HEK293 (cell line): Measurements from ENCODE around the gene SEC24C.

Source experiments
- CTCF ChIA-PET: fragments of 350-600 bp; formaldehyde crosslinking; extraction: SDS; loops from one replicate; lab custom pipeline; 2021; ENCODE audit warnings: antibody characterized with exemption; lab: Yijun Ruan, JAX
- POLR2A ChIA-PET: fragments of 300-600 bp; formaldehyde crosslinking; extraction: SDS; loops from one replicate; lab custom pipeline; 2020; ENCODE audit warnings: antibody characterized with exemption, inconsistent platforms; lab: Yijun Ruan, JAX
- H3K27ac ChIP-seq: fragments of 200-500 bp; sonication (Bioruptor generic); 2 replicates; pipeline ENCODE4 v1.5.1; 2014; ENCODE audit warnings: low read depth, low read length, control low read depth, inconsistent platforms; ENCODE audit errors: extremely low read depth
- H3K36me3 ChIP-seq, 2 experiments: fragments of 200-500 bp in 1 of 2; sonication (Bioruptor generic) in 1 of 2; 1 replicate in 1 of 2; 2 replicates in 1 of 2; pipeline ENCODE4 v1.5.1; 2014 to 2017; ENCODE audit warnings: inconsistent platforms in 2 of 2, low read length in 2 of 2; ENCODE audit not compliant: control insufficient read depth in 2 of 2, insufficient read depth in 1 of 2
- H3K4me1 ChIP-seq: fragments of 200-500 bp; sonication (Bioruptor generic); 2 replicates; pipeline ENCODE4 v1.5.1; 2014; ENCODE audit warnings: mild to moderate bottlenecking, low read length, inconsistent platforms; ENCODE audit not compliant: control insufficient read depth, insufficient read depth
- H3K4me3 ChIP-seq: 2 replicates; pipeline ENCODE4 v1.5.1; 2011; ENCODE audit warnings: low read depth, mild to moderate bottlenecking, control low read depth, low read length, moderate library complexity
- H3K9me3 ChIP-seq: fragments of 200-500 bp; sonication (Bioruptor generic); 2 replicates; pipeline ENCODE4 v1.5.1; 2014; ENCODE audit warnings: low read depth, low read length, inconsistent platforms; ENCODE audit not compliant: control insufficient read depth, insufficient read depth
- GFI1B ChIP-seq: fragments of 450-650 bp; formaldehyde crosslinking; IDR thresholded peaks from 2 replicates; pipeline ENCODE4 v1.5.1; 2016; ENCODE audit warnings: missing biosample characterization, missing genetic modification characterization
- GLI2 ChIP-seq: fragments of 450-650 bp; formaldehyde crosslinking; IDR thresholded peaks from 2 replicates; pipeline ENCODE4; 2017; ENCODE audit warnings: missing biosample characterization, missing genetic modification characterization, low read depth, borderline replicate concordance
- HOXC10 ChIP-seq: sonication (generic); formaldehyde crosslinking; IDR thresholded peaks from 2 replicates; pipeline ENCODE4 v1.8.1; 2023; ENCODE audit warnings: mild to moderate bottlenecking, missing genetic modification reagents
- KLF10 ChIP-seq: fragments of 450-650 bp; IDR thresholded peaks from 2 replicates; pipeline ENCODE4 v1.5.1; 2018; ENCODE audit warnings: missing biosample characterization, mild to moderate bottlenecking, missing genetic modification characterization
- KLF16 ChIP-seq: fragments of 450-650 bp; formaldehyde crosslinking; IDR thresholded peaks from 2 replicates; pipeline ENCODE4 v1.5.1; 2017; ENCODE audit warnings: missing biosample characterization, missing genetic modification characterization
- MZF1 ChIP-seq: fragments of 450-650 bp; formaldehyde crosslinking; IDR thresholded peaks from 2 replicates; pipeline ENCODE4 v1.5.1; 2017; ENCODE audit warnings: missing biosample characterization, missing genetic modification characterization, borderline replicate concordance
- SP2 ChIP-seq: fragments of 450-650 bp; formaldehyde crosslinking; IDR thresholded peaks from 2 replicates; pipeline ENCODE4 v1.5.1; 2016; ENCODE audit warnings: missing biosample characterization, missing genetic modification characterization
- TCF7L2 ChIP-seq: IDR thresholded peaks from 2 replicates; pipeline ENCODE4 v1.6.1; 2011; ENCODE audit warnings: low read depth, mild to moderate bottlenecking, inconsistent platforms, low read length, moderate library complexity, borderline replicate concordance
- ZEB2 ChIP-seq: fragments of 450-650 bp; formaldehyde crosslinking; IDR thresholded peaks from 2 replicates; pipeline ENCODE4 v1.5.1; 2016; ENCODE audit warnings: missing biosample characterization, missing genetic modification characterization
- ZFP3 ChIP-seq: fragments of 450-650 bp; formaldehyde crosslinking; IDR thresholded peaks from 2 replicates; pipeline ENCODE4 v1.5.1; 2016; ENCODE audit warnings: low read depth, missing biosample characterization, missing genetic modification characterization
- ZNF112 ChIP-seq: fragments of 450-650 bp; formaldehyde crosslinking; IDR thresholded peaks from 2 replicates; pipeline ENCODE4 v1.5.0; 2017; ENCODE audit warnings: missing biosample characterization, missing genetic modification characterization
- ZNF138 ChIP-seq: fragments of 450-650 bp; formaldehyde crosslinking; IDR thresholded peaks from 2 replicates; pipeline ENCODE4 v1.5.1; 2016; ENCODE audit warnings: missing biosample characterization, missing genetic modification characterization, borderline replicate concordance
- ZNF184 ChIP-seq: fragments of 450-650 bp; IDR thresholded peaks from 2 replicates; pipeline ENCODE4 v1.5.1; 2018; ENCODE audit warnings: missing biosample characterization, mild to moderate bottlenecking, missing genetic modification characterization
- ZNF2 ChIP-seq: fragments of 450-650 bp; formaldehyde crosslinking; IDR thresholded peaks from 2 replicates; pipeline ENCODE4 v1.5.1; 2016; ENCODE audit warnings: missing biosample characterization, missing genetic modification characterization
- ZNF202 ChIP-seq: fragments of 450-650 bp; formaldehyde crosslinking; IDR thresholded peaks from 2 replicates; pipeline ENCODE4 v1.5.1; 2016; ENCODE audit warnings: missing biosample characterization, missing genetic modification characterization, borderline replicate concordance
- ZNF23 ChIP-seq: fragments of 450-650 bp; formaldehyde crosslinking; IDR thresholded peaks from 2 replicates; pipeline ENCODE4 v1.5.1; 2016; ENCODE audit warnings: missing biosample characterization, missing genetic modification characterization, borderline replicate concordance
- ZNF324 ChIP-seq: fragments of 450-650 bp; formaldehyde crosslinking; IDR thresholded peaks from 2 replicates; pipeline ENCODE4 v1.5.1; 2016; ENCODE audit warnings: missing biosample characterization, missing genetic modification characterization
- ZNF37A ChIP-seq: fragments of 450-650 bp; IDR thresholded peaks from 2 replicates; pipeline ENCODE4 v1.5.1; 2018; ENCODE audit warnings: missing biosample characterization, missing genetic modification characterization
- ZNF416 ChIP-seq: fragments of 450-650 bp; formaldehyde crosslinking; IDR thresholded peaks from 2 replicates; pipeline ENCODE4 v1.5.1; 2016; ENCODE audit warnings: missing biosample characterization, missing genetic modification characterization
- ZNF48 ChIP-seq: fragments of 450-650 bp; formaldehyde crosslinking; IDR thresholded peaks from 2 replicates; pipeline ENCODE4 v1.5.1; 2016; ENCODE audit warnings: missing biosample characterization, missing genetic modification characterization
- ZNF514 ChIP-seq: fragments of 450-650 bp; formaldehyde crosslinking; IDR thresholded peaks from 2 replicates; pipeline ENCODE4 v1.5.1; 2016; ENCODE audit warnings: missing biosample characterization, missing genetic modification characterization
- ZNF600 ChIP-seq: fragments of 450-650 bp; formaldehyde crosslinking; IDR thresholded peaks from 2 replicates; pipeline ENCODE4 v1.5.1; 2016; ENCODE audit warnings: missing biosample characterization, missing genetic modification characterization
- ZNF792 ChIP-seq: fragments of 450-650 bp; formaldehyde crosslinking; IDR thresholded peaks from 2 replicates; pipeline ENCODE4 v1.5.1; 2016; ENCODE audit warnings: missing biosample characterization, missing genetic modification characterization
- ZSCAN30 ChIP-seq: fragments of 450-650 bp; IDR thresholded peaks from 2 replicates; pipeline ENCODE4 v1.5.1; 2018; ENCODE audit warnings: missing biosample characterization, mild to moderate bottlenecking, missing genetic modification characterization, moderate library complexity
- TF ChIP-seq, protein P1 (sequence below): fragments of 450-650 bp; formaldehyde crosslinking; IDR thresholded peaks from 2 replicates; pipeline ENCODE4 v1.5.1; 2016; ENCODE audit warnings: missing biosample characterization, missing genetic modification characterization, borderline replicate concordance
- TF ChIP-seq, protein P2 (sequence below): fragments of 450-650 bp; formaldehyde crosslinking; IDR thresholded peaks from 2 replicates; pipeline ENCODE4 v1.5.1; 2016; ENCODE audit warnings: missing biosample characterization, missing genetic modification characterization
- TF ChIP-seq, protein P3 (sequence below): fragments of 450-650 bp; formaldehyde crosslinking; IDR thresholded peaks from 2 replicates; pipeline ENCODE4; 2016; ENCODE audit warnings: missing biosample characterization, missing genetic modification characterization
- TF ChIP-seq, protein P4 (sequence below): fragments of 450-650 bp; formaldehyde crosslinking; IDR thresholded peaks from 2 replicates; pipeline ENCODE4 v1.5.1; 2017; ENCODE audit warnings: missing biosample characterization, mild to moderate bottlenecking, missing genetic modification characterization, moderate library complexity
- TF ChIP-seq, protein P5 (sequence below): fragments of 450-650 bp; formaldehyde crosslinking; IDR thresholded peaks from 2 replicates; pipeline ENCODE4 v1.5.1; 2016; ENCODE audit warnings: missing biosample characterization, missing genetic modification characterization
- TF ChIP-seq, protein P6 (sequence below): fragments of 450-650 bp; formaldehyde crosslinking; IDR thresholded peaks from 2 replicates; pipeline ENCODE4 v1.5.1; 2016; ENCODE audit warnings: missing biosample characterization, missing genetic modification characterization

SEC24C gene

DNA sequence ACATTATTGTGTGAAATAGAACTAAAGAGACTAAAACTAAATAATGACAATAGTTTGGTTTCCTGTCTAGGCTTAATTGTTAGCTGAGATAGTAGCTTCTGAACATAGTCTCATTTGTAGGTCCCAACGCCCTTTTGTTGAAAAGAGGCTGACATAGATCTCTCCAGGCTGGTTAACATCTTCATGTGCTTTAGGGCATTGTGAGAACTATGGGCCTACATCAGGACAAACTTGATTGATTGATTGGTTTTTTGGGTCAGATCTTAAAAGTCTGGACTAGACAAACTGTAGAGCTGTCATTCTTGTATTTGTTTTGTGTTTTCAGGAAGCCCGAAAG is 38.5 kb downstream of the SEC24C start (continued):
- TF ChIP-seq, protein P1, sequence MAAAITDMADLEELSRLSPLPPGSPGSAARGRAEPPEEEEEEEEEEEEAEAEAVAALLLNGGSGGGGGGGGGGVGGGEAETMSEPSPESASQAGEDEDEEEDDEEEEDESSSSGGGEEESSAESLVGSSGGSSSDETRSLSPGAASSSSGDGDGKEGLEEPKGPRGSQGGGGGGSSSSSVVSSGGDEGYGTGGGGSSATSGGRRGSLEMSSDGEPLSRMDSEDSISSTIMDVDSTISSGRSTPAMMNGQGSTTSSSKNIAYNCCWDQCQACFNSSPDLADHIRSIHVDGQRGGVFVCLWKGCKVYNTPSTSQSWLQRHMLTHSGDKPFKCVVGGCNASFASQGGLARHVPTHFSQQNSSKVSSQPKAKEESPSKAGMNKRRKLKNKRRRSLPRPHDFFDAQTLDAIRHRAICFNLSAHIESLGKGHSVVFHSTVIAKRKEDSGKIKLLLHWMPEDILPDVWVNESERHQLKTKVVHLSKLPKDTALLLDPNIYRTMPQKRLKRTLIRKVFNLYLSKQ (tag by site-specific recombination): no peak
- TF ChIP-seq, protein P2, sequence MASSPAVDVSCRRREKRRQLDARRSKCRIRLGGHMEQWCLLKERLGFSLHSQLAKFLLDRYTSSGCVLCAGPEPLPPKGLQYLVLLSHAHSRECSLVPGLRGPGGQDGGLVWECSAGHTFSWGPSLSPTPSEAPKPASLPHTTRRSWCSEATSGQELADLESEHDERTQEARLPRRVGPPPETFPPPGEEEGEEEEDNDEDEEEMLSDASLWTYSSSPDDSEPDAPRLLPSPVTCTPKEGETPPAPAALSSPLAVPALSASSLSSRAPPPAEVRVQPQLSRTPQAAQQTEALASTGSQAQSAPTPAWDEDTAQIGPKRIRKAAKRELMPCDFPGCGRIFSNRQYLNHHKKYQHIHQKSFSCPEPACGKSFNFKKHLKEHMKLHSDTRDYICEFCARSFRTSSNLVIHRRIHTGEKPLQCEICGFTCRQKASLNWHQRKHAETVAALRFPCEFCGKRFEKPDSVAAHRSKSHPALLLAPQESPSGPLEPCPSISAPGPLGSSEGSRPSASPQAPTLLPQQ (tag by site-specific recombination): no peak
- TF ChIP-seq ZNF514 (no peak), ZNF112 (no peak), ZFP3 (no peak), TCF7L2 (no peak)

DNA sequence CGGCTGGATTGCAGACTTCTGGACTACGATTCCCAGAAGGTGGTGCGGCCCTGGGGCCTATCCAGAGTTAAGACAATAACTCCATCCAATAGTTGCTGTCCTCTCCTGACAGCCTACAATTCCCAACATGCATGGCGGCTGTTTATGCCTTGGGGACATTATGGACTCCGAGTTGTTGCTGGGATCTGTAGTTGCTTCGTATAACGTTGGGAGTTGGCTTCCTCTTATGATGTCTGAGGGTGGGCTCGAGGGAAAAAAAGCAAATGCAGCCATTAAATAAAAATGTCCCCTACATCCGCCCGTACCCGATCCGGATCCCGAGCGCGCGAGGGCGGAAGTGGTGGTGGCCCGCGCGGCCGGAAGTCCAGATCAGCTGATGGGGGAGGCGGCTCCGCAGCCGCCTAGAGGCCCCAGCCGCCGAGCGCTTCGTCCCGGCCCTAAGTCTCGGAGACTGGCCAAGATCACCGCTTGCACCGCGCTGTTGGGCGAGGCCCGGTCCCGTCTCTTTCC is 41.1 kb downstream of the SEC24C start, which contains the start of gene ZSWIM8:
ZSWIM8 (plus strand) TSS at position 396 of the 510 bp plus-strand sequence. CDS start 273 bp downstream, outside the sequence.
- Histone ChIP-seq H3K9me3 (no peaks in the 10 kb centered on the region), H3K36me3 (peaks cover under 1 to 33% of the 10 kb centered on the region in 2 experiments; a peak in 2 of 3 replicates), H3K27ac (peak within 1 kb of the TSS; percentile 74), H3K4me3 (peak within 1 kb of the TSS; percentile 93), H3K4me1 (peaks cover 8% of the 10 kb centered on the region; the same call in 1 of the 2 replicates)
- ChIA-PET POLR2A (interaction anchor here (0.6 to 2.1 kb wide), 8 partner anchors 10 to 297 kb away, joined by 3 to 18 read pairs (median 5); a partner anchor contains a TSS), CTCF (no interaction called here)
- TF ChIP-seq ZNF138 (no peak), ZNF202 (tag by site-specific recombination) (no peak), ZNF23 (tag by site-specific recombination) (no peak), ZNF600 (tag by site-specific recombination) (peak; percentile 87), ZEB2 (tag by site-specific recombination) (peak; percentile 89), ZNF37A (tag by site-specific recombination) (no peak), HOXC10 (CRISPR knock-in tag) (no peak), MZF1 (tag by site-specific recombination) (no peak), ZNF416 (tag by site-specific recombination) (no peak), KLF10 (peak; percentile 90), GFI1B (no peak), ZSCAN30 (tag by site-specific recombination) (0 out of 2 replicates have a peak, but pooled peaks have one; percentile 17), ZNF184 (tag by site-specific recombination) (no peak), KLF16 (tag by site-specific recombination) (peak; percentile 77; the same call in 1 of the 2 replicates), GLI2 (tag by site-specific recombination) (no peak), ZNF48 (tag by site-specific recombination) (no peak), ZNF2 (tag by site-specific recombination) (peak; percentile 87; the same call in 1 of the 2 replicates), ZNF792 (tag by site-specific recombination) (no peak), SP2 (tag by site-specific recombination) (peak; percentile 90), ZNF324 (tag by site-specific recombination) (peak; percentile 78)
- TF ChIP-seq, protein P3, sequence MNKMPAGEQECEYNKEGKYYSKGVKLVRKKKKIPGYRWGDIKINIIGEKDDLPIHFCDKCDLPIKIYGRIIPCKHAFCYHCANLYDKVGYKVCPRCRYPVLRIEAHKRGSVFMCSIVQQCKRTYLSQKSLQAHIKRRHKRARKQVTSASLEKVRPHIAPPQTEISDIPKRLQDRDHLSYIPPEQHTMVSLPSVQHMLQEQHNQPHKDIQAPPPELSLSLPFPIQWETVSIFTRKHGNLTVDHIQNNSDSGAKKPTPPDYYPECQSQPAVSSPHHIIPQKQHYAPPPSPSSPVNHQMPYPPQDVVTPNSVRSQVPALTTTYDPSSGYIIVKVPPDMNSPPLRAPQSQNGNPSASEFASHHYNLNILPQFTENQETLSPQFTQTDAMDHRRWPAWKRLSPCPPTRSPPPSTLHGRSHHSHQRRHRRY (tag by site-specific recombination): no peak
- TF ChIP-seq, protein P4, sequence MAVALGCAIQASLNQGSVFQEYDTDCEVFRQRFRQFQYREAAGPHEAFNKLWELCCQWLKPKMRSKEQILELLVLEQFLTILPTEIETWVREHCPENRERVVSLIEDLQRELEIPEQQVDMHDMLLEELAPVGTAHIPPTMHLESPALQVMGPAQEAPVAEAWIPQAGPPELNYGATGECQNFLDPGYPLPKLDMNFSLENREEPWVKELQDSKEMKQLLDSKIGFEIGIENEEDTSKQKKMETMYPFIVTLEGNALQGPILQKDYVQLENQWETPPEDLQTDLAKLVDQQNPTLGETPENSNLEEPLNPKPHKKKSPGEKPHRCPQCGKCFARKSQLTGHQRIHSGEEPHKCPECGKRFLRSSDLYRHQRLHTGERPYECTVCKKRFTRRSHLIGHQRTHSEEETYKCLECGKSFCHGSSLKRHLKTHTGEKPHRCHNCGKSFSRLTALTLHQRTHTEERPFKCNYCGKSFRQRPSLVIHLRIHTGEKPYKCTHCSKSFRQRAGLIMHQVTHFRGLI (tag by site-specific recombination): peak; percentile 54; the same call in 1 of the 2 replicates
- TF ChIP-seq, protein P5, sequence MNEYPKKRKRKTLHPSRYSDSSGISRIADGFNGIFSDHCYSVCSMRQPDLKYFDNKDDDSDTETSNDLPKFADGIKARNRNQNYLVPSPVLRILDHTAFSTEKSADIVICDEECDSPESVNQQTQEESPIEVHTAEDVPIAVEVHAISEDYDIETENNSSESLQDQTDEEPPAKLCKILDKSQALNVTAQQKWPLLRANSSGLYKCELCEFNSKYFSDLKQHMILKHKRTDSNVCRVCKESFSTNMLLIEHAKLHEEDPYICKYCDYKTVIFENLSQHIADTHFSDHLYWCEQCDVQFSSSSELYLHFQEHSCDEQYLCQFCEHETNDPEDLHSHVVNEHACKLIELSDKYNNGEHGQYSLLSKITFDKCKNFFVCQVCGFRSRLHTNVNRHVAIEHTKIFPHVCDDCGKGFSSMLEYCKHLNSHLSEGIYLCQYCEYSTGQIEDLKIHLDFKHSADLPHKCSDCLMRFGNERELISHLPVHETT: peak; percentile 87
- TF ChIP-seq, protein P6, sequence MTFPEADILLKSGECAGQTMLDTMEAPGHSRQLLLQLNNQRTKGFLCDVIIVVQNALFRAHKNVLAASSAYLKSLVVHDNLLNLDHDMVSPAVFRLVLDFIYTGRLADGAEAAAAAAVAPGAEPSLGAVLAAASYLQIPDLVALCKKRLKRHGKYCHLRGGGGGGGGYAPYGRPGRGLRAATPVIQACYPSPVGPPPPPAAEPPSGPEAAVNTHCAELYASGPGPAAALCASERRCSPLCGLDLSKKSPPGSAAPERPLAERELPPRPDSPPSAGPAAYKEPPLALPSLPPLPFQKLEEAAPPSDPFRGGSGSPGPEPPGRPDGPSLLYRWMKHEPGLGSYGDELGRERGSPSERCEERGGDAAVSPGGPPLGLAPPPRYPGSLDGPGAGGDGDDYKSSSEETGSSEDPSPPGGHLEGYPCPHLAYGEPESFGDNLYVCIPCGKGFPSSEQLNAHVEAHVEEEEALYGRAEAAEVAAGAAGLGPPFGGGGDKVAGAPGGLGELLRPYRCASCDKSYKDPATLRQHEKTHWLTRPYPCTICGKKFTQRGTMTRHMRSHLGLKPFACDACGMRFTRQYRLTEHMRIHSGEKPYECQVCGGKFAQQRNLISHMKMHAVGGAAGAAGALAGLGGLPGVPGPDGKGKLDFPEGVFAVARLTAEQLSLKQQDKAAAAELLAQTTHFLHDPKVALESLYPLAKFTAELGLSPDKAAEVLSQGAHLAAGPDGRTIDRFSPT: no peak
